ENCODE measurements around the gene KRTAP10-2.

The KRTAP10-2 gene

GRCh38 chr21:44598061-44598460 lies 46.8 kb upstream of the KRTAP10-2 start:
- no peaks in the 10 kb centered on the region for H3K79me2 ChIP-seq (ENCODE audit: insufficient read depth, low read length)
- no peak overlapping the region for H3K4me2 ChIP-seq (ENCODE audit: insufficient read depth, low read length)
- H2AFZ ChIP-seq (ENCODE audit: low read depth, low read length) = no peak overlapping the region
- no peaks in the 10 kb centered on the region for H3K36me3 ChIP-seq (ENCODE audit: insufficient read depth, low read length)
- no peak for DNase-seq
- no peak overlapping the region for H3K4me3 ChIP-seq (ENCODE audit: low read depth in 1 of 2, low read length in 2 of 2)
- no peaks in the 10 kb centered on the region for H3K9me3 ChIP-seq (ENCODE audit: insufficient read depth, low read length, severe bottlenecking)
- no peak for ATAC-seq (ENCODE audit: insufficient read depth, low read depth)
- H3K4me1 ChIP-seq (ENCODE audit: insufficient read depth, low read length) = no peaks in the 10 kb centered on the region
- H3K27ac ChIP-seq (ENCODE audit: low read length) = no peak overlapping the region
- no peaks in the 10 kb centered on the region for H3K27me3 ChIP-seq (ENCODE audit: insufficient read depth, low read length, poor library complexity)
- no peaks in the 10 kb centered on the region for H4K20me1 ChIP-seq (ENCODE audit: insufficient read depth, low read length)
- TF ChIP-seq EZH2 (IDR thresholded peaks at IDR 0.05; ENCODE audit: borderline replicate concordance, low read depth, low read length, severe bottlenecking) = no peak
- no peak for TF ChIP-seq CTCF (IDR thresholded peaks at IDR 0.05; ENCODE audit: borderline replicate concordance, extremely low read depth, low read length, poor library complexity, severe bottlenecking)
- H3K9ac ChIP-seq (ENCODE audit: low read depth, low read length) = no peak overlapping the region

- Histone ChIP-seq H3K9me3 (ENCODE audit: insufficient read depth, low read length, severe bottlenecking) (no peaks in the 10 kb centered on the region), H3K4me3 (ENCODE audit: low read depth in 1 of 2, low read length in 2 of 2) (no peak overlapping the region), H4K20me1 (ENCODE audit: insufficient read depth, low read length) (no peaks in the 10 kb centered on the region), H3K36me3 (ENCODE audit: insufficient read depth, low read length) (no peaks in the 10 kb centered on the region), H3K79me2 (ENCODE audit: insufficient read depth, low read length) (no peaks in the 10 kb centered on the region), H3K9ac (ENCODE audit: low read depth, low read length) (no peak overlapping the region), H3K4me1 (ENCODE audit: insufficient read depth, low read length) (no peaks in the 10 kb centered on the region), H3K27me3 (ENCODE audit: insufficient read depth, low read length, poor library complexity) (no peaks in the 10 kb centered on the region), H2AFZ (ENCODE audit: low read depth, low read length) (no peak overlapping the region), H3K4me2 (ENCODE audit: insufficient read depth, low read length) (no peak overlapping the region), H3K27ac (ENCODE audit: low read length) (no peak overlapping the region)
- DNase-seq = no peak
- TF ChIP-seq EZH2 (IDR thresholded peaks at IDR 0.05; ENCODE audit: borderline replicate concordance, low read depth, low read length, severe bottlenecking) (no peak), CTCF (IDR thresholded peaks at IDR 0.05; ENCODE audit: borderline replicate concordance, extremely low read depth, low read length, poor library complexity, severe bottlenecking) (no peak)
- no peak for ATAC-seq (ENCODE audit: insufficient read depth, low read depth)
These were observed 44.9 kb upstream of the KRTAP10-2 start for GRCh38 chr21:44596068-44596725.

GRCh38 chr21:44595524-44595923 lies 44.2 kb upstream of the KRTAP10-2 start:
- Histone ChIP-seq H3K4me3 (ENCODE audit: low read depth in 1 of 2, low read length in 2 of 2) (no peak overlapping the region), H4K20me1 (ENCODE audit: insufficient read depth, low read length) (no peaks in the 10 kb centered on the region), H3K27ac (ENCODE audit: low read length) (no peak overlapping the region), H3K79me2 (ENCODE audit: insufficient read depth, low read length) (no peaks in the 10 kb centered on the region), H3K9ac (ENCODE audit: low read depth, low read length) (no peak overlapping the region), H3K9me3 (ENCODE audit: insufficient read depth, low read length, severe bottlenecking) (no peaks in the 10 kb centered on the region), H3K4me2 (ENCODE audit: insufficient read depth, low read length) (no peak overlapping the region), H3K36me3 (ENCODE audit: insufficient read depth, low read length) (no peaks in the 10 kb centered on the region), H2AFZ (ENCODE audit: low read depth, low read length) (no peak overlapping the region), H3K27me3 (ENCODE audit: insufficient read depth, low read length, poor library complexity) (no peaks in the 10 kb centered on the region), H3K4me1 (ENCODE audit: insufficient read depth, low read length) (no peaks in the 10 kb centered on the region)
- DNase-seq (no peak), ATAC-seq (ENCODE audit: insufficient read depth, low read depth) (no peak)
- TF ChIP-seq EZH2 (IDR thresholded peaks at IDR 0.05; ENCODE audit: borderline replicate concordance, low read depth, low read length, severe bottlenecking) (no peak), CTCF (IDR thresholded peaks at IDR 0.05; ENCODE audit: borderline replicate concordance, extremely low read depth, low read length, poor library complexity, severe bottlenecking) (no peak)
